ENCODE results near the gene MXI1. TPM values are rescaled to one million over a fixed set of nuclear protein-coding genes. Genes with fewer than 3 reads are reported as not detected.
A peak's percentile ranks its signal among the peaks of the same experiment; 100 is the strongest.

MXI1 gene
- total RNA-seq, 1 donor: 75.7 TPM

DNA sequence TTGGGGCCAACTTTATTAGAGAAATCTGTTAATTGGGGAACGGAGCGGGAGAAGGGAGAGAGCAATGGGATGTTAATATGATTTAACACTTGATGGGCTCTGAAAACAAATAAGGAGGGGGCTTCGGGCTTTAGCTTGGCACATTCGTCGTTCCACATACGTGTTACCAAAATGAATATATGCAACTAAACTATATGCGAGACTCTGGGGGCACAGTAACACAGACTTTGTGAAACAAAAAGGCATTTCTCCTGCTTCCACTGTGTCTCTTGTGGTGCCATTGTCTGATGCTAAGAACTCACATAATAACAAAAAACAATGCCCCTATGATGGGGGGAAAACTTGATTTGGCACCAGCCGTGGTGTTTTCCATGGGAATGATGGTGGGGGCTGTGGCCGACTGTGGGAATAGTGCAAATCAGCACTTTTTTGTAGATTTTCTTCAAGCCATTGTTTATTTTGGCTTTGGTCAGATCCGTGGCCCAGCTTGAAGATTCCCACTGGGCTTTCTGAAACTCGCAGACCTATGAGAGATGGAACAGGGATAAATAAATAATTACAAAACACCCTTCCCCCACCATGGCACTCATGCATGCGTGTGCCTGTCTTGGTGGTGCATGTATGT, 2.2 kb upstream of the MXI1 start:
- Histone ChIP-seq H3K4me1 (ENCODE audit: insufficient read depth, low read length) (peaks cover 21% of the 10 kb centered on the region), H3K9me3 (ENCODE audit: low read depth, low read length) (no peaks in the 10 kb centered on the region), H3K4me3 (ENCODE audit: low read length) (no peak overlapping the region), H3K27me3 (ENCODE audit: insufficient read depth, low read length) (peaks cover 3% of the 10 kb centered on the region)

DNA sequence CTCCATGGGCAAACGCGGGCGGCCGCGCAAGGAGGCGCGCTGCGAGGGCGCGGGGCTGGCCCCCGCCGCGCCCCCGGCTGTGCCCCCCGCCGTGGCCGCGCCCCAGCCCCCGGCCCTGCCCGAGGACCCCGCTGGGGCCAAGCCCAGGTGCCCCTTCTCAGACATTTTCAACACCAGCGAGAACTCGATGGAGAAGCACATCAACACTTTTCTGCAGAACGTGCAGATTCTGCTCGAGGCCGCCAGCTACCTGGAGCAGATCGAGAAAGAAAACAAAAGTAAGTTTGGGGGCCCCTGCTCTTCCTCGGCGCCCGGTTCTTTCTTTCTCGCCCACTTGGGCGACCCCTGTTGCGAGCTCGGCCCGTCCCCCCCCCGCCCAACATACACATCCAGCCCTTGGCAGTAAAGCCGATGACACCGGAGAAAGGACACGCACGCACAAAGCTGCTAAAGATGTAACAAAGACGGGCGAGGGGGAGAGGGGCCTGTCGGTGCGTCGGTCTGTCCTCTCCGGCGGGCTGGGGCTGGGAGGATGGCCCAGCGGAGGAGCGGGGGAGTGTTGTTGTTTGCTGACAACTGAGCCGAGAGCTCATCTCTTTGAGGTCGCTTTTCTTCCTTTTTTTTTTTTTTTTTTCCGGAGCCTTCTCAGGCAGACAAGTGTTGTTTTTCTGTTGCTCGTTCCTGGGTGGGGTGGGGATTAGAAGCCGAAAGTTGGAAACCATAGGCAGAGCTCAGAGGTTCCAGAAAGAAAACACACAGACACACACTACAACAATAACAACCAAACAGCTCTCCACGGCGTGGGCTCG, 604 bp downstream of the MXI1 start:
- H3K27me3 ChIP-seq (ENCODE audit: insufficient read depth, low read length): peaks cover 3% of the 10 kb centered on the region
- H3K9me3 ChIP-seq (ENCODE audit: low read depth, low read length): no peaks in the 10 kb centered on the region
- H3K4me3 ChIP-seq (ENCODE audit: low read length): peak overlapping the region; percentile 62
- H3K4me1 ChIP-seq (ENCODE audit: insufficient read depth, low read length): peaks cover 28% of the 10 kb centered on the region

DNA sequence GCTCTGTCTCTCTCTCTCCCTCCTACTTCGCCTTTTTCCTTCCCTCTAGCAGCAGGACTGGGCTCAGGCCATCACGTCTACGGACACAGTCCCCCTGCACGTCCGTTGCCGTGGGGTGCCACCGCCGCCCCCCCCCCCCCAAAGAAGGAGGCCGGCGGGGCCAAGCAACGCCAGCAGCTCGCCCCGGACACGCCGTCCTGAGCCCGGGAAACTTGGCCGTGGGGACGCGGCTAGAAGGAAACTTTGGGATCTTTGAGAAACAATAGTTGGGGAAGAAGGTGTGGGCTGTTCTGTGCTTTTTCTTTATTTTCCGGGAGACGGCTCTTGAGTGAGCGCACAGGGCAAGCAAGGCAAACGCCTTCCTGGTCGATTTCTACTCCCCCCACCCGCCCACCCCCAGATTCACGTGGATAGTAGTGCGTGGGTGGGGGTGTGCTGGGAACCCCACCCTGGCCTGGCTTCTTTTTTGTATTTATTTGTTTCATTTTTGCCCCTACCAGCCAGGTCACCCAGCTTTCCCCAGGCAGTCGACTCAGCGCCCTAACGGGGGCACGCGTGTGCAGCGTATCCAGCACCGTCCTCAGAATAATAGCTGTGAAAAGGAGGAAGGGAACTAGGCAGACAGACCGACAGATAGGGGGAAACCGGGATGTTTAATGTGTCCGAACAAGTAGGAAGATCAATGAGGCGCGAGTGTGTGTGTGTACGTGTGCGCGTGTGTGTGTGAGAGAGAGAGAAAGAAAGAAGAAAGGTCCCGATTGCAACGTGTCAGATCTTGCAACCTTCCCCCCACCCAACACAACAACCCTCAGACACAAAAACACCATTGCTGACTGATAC, 1.4 kb downstream of the MXI1 start:
- no peaks in the 10 kb centered on the region for H3K9me3 ChIP-seq (ENCODE audit: low read depth, low read length)
- peaks cover 3% of the 10 kb centered on the region for H3K27me3 ChIP-seq (ENCODE audit: insufficient read depth, low read length)
- peak overlapping the region; percentile 62 for H3K4me3 ChIP-seq (ENCODE audit: low read length)
- peaks cover 36% of the 10 kb centered on the region for H3K4me1 ChIP-seq (ENCODE audit: insufficient read depth, low read length)

DNA sequence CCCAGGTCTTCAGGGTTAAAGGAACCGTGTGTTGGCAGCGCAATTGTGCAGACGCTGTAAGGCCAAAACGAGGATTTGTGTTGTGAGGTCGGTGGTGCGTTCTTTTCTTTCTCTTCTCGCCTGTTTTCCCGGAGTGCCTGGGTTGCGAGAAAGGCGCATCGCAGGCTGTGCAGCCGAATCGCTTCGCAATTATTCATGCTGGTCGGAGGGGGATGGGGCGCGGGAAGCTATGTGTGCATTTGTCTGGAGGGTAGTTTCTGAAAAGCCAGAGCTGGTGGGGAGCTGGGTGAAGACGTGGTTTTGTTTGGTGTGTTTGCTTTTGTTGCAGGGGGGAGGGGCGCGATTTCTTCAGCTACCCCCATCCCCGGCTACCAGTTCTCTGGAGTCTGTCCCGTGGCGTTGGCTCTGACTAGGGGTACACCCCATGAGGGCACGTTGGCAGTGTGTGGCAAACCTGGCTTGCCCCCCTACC, 2.1 kb downstream of the MXI1 start:
- peaks cover 3% of the 10 kb centered on the region for H3K27me3 ChIP-seq (ENCODE audit: insufficient read depth, low read length)
- no peaks in the 10 kb centered on the region for H3K9me3 ChIP-seq (ENCODE audit: low read depth, low read length)
- H3K4me1 ChIP-seq (ENCODE audit: insufficient read depth, low read length): peaks cover 43% of the 10 kb centered on the region
- peak overlapping the region; percentile 62 for H3K4me3 ChIP-seq (ENCODE audit: low read length)

DNA sequence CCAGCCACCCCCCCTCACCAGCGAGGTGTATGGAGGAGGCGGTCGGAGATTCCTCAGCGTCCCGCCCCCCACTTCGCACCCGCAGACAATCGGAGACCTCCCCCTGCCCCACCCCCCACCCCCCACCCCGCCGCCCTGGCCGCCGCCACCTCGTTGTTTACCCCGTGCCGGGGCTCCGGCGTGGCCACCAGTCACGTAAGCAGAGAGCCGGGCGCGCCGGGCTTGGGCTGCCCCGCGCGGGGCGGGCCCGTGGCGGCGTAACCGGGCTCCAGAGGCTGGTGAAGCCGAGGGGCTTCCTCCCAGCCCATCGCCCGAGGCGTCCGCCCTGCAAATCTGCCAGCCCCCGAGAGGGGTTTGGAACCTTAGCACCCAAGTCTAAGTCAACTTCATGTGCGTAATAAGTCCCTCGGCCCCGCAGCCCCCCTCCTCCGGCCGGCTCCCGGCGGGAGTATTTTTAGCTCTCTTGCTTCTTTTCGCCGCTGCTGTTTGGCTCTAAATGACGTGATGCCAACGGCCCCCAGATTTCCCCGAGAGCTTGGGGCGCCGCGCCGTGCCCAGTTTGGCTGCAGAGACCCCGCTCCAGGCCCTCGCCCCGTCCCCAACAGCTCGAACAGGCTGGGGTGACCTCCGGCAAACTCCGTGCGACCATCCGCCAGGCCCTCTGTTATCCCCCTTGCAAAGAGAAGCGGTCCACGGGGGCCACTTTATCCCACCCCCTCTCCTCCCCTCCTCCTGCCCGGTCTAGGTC, 2.7 kb downstream of the MXI1 start:
- peaks cover 3% of the 10 kb centered on the region for H3K27me3 ChIP-seq (ENCODE audit: insufficient read depth, low read length)
- H3K4me3 ChIP-seq (ENCODE audit: low read length): peak overlapping the region; percentile 62
- H3K9me3 ChIP-seq (ENCODE audit: low read depth, low read length): no peaks in the 10 kb centered on the region
- peaks cover 49% of the 10 kb centered on the region for H3K4me1 ChIP-seq (ENCODE audit: insufficient read depth, low read length)

DNA sequence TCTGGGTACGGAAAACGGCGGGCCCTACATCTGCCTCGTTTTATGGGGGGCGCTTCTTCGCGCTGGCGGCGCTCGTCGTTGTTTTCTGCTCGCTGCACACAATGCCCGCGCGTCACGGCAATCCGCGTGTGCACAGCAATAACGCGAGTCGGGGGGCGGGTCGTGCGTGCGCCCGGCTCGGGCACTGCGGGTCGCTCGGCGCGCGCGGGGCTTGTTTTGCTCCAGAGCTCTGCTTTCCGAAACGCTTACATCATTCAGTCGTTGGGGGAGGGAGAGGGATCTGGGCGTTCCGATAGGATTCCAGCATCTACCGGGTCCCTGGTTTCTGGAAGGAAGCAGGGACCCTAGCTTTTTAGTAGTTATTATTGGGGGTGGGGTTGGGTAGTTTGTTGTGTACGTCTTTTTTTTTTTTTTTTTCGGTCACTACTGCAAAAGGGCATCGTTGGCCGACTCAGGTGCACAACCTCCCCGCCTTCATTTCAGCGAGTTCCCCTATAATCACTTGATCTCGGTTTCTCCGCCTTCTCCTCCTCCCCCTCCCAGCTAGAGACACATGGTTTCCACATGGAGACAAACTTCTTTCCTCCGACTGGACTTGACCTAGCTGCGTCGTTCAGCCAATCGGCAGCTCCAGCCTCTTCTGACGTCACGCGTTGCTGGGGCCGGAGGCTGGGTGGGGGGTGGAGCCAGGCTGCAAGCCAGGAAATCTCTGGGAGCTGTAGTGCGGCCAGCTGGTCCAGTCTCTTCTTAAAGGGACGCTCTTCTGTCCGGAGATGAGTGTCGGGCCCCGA, 3.5 kb downstream of the MXI1 start:
- H3K9me3 ChIP-seq (ENCODE audit: low read depth, low read length): no peaks in the 10 kb centered on the region
- H3K27me3 ChIP-seq (ENCODE audit: insufficient read depth, low read length): peaks cover 3% of the 10 kb centered on the region
- peaks cover 57% of the 10 kb centered on the region for H3K4me1 ChIP-seq (ENCODE audit: insufficient read depth, low read length)
- H3K4me3 ChIP-seq (ENCODE audit: low read length): peak overlapping the region; percentile 62

DNA sequence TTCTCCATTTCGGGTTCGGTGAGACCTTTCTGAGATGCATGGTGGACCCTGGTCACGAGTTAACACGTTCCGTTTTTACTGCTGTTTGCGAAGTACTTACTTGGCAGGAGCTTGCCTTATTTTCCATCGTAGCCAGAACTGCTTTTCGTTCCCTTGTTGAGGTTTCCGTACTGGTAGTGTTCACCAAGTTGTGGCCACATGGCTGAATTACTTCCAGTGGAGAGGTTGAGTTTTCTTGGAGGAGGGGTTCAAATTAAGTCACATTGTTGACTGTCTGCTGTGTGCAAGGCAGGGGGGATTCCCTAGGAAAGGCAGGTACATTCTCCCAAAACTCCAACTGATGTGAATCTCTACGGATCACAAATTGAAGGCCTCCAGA, 4.0 kb downstream of the MXI1 start:
- Histone ChIP-seq H3K4me3 (ENCODE audit: low read length) (peak overlapping the region; percentile 62), H3K4me1 (ENCODE audit: insufficient read depth, low read length) (peaks cover 62% of the 10 kb centered on the region), H3K9me3 (ENCODE audit: low read depth, low read length) (no peaks in the 10 kb centered on the region), H3K27me3 (ENCODE audit: insufficient read depth, low read length) (no peaks in the 10 kb centered on the region)

DNA sequence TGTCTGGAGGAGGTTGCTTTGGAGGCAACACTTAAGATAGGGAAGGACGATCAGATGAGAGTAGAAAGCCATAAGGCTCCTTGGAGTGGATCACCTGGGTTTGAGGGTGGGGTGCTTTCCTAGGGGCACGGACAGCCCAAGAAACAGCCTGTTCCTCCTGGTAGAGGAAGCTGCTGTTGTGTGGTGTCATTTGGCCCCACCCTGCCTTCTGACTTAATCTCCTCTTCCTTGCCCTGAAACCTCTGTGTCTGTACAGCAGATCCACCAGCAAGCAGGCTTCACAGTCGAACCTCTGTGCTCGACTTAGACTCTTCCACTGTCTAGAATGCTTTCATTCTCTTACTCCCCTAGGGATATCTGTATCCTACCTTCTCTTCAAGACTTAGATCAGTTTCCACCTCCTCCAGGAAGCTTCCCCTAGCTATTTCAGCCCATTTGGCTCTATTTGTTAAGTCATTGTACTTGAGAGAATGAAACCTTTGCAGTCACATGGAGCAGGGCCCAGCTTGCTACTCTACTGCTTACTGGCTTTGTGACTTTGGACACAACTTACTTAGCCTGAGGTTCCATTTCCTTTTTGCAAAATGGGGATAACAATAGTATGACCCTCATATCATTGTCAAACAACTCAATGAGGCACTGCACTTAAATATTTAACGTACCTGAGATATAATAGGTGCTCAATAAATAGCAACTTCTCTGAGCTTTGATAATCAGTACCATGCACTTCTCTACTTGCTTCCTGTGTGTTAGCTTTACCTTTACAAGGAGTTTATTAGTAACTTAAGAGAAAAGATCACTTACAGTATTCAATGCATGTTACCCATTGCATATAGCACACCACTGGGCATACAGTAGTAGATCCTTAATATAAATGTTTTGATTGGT, 5.0 kb downstream of the MXI1 start:
- H3K27me3 ChIP-seq (ENCODE audit: insufficient read depth, low read length): no peaks in the 10 kb centered on the region
- H3K4me3 ChIP-seq (ENCODE audit: low read length): peak overlapping the region; percentile 62
- H3K9me3 ChIP-seq (ENCODE audit: low read depth, low read length): no peaks in the 10 kb centered on the region
- H3K4me1 ChIP-seq (ENCODE audit: insufficient read depth, low read length): peaks cover 53% of the 10 kb centered on the region

DNA sequence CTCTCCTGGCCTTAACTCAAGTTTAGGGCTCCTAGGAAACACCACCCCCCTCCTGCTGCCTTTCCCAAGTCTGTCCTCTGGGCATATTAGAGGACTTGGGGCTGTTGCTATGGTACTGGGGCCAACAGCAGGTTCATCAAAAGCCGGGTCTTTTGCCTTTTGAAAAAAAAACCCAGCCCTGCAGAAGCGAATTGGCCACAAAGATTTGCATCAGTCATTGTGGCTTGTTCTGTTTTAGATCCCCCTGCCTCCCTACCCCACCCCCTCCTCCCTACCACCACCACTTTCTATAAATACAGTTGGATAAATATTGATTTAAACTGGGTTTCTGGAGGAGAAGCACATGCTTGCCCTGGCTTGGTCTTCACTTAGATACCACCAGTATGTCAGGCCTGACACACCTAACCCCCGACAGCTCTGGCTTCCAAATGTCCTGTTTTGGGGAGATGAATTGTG, 7.0 kb downstream of the MXI1 start:
- Histone ChIP-seq H3K4me1 (ENCODE audit: insufficient read depth, low read length) (peaks cover 65% of the 10 kb centered on the region), H3K27me3 (ENCODE audit: insufficient read depth, low read length) (no peaks in the 10 kb centered on the region), H3K4me3 (ENCODE audit: low read length) (no peak overlapping the region), H3K9me3 (ENCODE audit: low read depth, low read length) (no peaks in the 10 kb centered on the region)

DNA sequence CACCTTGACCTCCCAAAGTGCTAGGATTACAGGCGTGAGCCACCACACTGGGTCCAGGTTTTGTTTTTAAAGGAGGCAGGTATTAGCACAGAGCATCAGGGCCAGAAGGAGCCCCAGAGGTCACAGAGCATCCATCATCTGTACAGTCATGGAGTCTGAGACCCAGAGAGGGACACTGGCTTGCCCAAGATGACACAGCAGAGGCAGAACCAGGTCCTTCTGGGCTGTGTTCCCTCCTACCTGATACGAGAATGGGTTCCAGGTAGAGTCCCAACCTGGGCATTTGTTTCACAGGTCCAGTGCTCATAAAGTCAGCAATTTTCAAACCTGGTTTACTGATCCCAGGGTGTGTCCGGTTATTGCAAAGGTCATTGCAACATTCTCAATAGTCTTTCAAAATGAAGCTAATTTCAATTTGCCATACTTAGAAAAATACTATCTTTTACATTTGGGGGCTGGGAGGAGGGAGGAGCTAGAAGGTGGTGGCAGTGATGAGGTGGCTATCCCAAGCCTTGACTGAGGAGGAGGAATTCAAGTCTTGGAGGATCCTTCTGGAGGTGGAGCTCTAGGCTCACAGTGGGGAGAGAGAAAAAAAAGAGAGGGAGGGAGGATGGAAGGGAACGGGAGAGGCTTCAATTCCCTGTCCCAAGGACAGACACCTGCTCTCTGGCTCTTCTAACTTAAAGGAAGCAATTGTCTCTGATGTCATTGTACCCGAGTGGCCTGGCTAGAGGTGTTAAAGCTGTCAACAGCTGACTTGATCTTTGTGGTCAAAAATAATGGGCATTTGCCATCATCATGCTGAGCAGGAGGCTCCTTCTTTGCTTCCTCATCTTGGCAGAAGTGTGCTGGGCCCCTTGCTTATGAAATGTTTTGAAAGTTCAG, 8.1 kb downstream of the MXI1 start:
- peaks cover 65% of the 10 kb centered on the region for H3K4me1 ChIP-seq (ENCODE audit: insufficient read depth, low read length)
- no peak overlapping the region for H3K4me3 ChIP-seq (ENCODE audit: low read length)
- H3K27me3 ChIP-seq (ENCODE audit: insufficient read depth, low read length): no peaks in the 10 kb centered on the region
- H3K9me3 ChIP-seq (ENCODE audit: low read depth, low read length): no peaks in the 10 kb centered on the region

DNA sequence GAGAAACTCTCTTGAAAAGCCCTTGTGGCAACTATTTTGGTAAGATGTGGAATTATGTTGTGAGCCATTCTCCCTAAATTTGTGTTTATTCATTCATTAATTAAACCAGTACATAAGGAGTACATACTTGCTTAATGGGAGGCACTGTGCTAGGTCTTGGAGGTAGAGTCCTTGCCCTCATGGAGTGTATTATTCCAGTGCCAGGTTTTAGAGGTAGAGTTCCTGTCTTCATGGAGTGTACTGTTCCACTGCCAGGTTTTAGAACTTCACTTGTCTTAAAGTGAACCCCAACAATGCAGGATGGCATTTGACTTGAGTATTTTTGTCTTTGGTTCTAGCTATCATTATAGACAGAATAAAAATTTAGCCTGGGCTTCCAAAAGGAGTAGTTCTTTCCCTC, 8.8 kb downstream of the MXI1 start:
- H3K4me1 ChIP-seq (ENCODE audit: insufficient read depth, low read length): peaks cover 65% of the 10 kb centered on the region
- H3K9me3 ChIP-seq (ENCODE audit: low read depth, low read length): no peaks in the 10 kb centered on the region
- no peak overlapping the region for H3K4me3 ChIP-seq (ENCODE audit: low read length)

DNA sequence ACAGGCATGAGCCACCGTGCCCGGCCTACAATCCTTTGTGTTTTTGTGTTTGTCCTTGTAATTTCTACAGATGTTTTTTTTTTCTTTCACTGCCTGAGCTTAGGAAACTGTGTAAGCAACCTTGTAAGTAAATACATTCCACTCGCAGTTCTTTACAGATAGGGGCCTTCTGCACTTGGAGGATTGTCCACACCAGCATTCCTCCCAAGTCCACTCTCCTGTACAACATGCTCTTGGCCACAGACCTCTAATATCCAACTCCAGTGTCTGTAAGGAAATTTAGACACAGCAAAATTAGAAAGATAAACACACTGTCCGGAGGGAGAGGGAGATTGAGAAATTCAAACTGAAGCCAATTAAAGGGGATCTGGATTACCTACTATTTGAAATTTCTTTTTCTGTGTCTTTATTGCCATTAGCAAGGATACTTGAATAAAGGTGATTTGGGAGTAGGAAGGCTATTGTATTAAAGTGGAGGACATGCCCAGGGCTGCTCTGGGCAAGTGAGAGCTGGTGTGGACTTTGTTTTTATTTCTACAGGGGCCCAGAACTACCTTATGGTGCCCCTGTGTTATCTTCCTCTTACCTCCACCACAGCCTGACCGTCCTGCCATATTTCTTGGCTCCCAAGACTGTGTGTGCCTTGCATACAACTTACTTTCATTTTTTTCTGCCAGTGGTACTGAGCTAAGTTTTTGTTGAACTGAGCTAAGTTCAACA, 9.7 kb downstream of the MXI1 start:
- H3K9me3 ChIP-seq (ENCODE audit: low read depth, low read length): no peaks in the 10 kb centered on the region
- H3K4me1 ChIP-seq (ENCODE audit: insufficient read depth, low read length): peaks cover 65% of the 10 kb centered on the region
- H3K27me3 ChIP-seq (ENCODE audit: insufficient read depth, low read length): no peaks in the 10 kb centered on the region
- no peak overlapping the region for H3K4me3 ChIP-seq (ENCODE audit: low read length)

More for the DNA sequence above, 8.8 kb downstream of the MXI1 start:
- no peaks in the 10 kb centered on the region for H3K27me3 ChIP-seq (ENCODE audit: insufficient read depth, low read length)

All from mononuclear cell (primary cell).